ENCODE measurements around the gene ZNF512B. TPM values are rescaled to one million over a fixed set of nuclear protein-coding genes. Genes with fewer than 3 reads are reported as not detected.

ZNF512B gene
- total and polyA plus RNA-seq, 2 experiments from 2014 or later: 6.1 to 28.8 TPM

DNA sequence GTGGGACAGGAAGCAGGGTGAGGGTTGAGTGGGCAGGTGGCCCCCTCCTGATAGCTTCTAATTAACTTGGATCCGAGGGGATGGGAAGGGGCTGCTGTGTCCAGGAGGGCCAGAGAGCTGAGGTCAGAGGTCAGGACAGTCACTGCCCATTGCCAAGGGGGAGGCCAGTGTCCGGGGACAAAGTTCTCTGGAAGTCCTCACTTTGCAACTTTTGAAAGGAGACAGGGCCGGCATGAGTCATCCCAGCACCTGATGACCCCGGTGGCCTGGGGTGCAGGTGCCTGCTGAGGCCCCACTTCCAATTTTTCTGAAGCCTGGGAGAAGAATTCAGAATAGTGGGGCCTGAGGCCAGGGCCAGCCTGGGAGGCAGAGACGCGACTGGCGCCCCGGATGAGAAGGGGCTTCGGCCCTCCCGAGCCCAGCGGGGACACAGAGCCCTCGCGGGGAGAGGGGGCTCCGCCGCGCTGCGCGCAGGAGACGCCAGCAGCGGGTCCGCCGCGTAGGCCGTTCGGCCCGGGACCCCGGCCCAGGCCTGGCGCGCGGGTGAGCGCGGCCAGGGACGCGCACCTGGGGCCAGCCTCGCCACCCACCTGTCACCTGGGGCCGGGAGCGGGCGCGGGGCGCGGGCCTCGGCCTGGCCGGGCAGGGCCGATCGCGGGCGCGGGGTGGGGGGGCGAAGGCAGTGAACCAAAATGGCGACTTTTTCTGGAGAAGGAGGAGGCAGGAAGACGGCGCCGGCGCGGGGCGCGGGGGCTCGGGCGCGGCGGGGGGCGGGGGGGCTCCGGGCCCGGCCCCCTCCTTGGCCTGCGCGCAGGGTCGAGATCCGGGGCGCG is 586 bp downstream of the ZNF512B start:
- Mint-ChIP-seq H3K27me3 (ENCODE audit: insufficient read depth, low read depth, poor library complexity) (peaks cover 19% of the 10 kb centered on the region), H3K36me3 (ENCODE audit: low read depth) (peaks cover 4% of the 10 kb centered on the region; the same call in 2 of the 3 replicates), H3K9me3 (no peaks in the 10 kb centered on the region; the same call in 2 of the 3 replicates), H3K27ac (no peak overlapping the region), H3K4me1 (peaks cover 17% of the 10 kb centered on the region), H3K4me3 (peak overlapping the region; percentile 84)
- Histone ChIP-seq H3K27ac (ENCODE audit: low read depth) (no peak overlapping the region), H3F3A (replicated peaks; ENCODE audit: low read depth) (peaks cover 7% of the 10 kb centered on the region; the same call in 1 of the 2 replicates), H3K27me3 (ENCODE audit: insufficient read depth) (peaks cover 7% of the 10 kb centered on the region; the same call in 1 of the 2 replicates), H3K9me2 (ENCODE audit: insufficient read depth) (no peaks in the 10 kb centered on the region), H4K20me1 (replicated peaks; ENCODE audit: insufficient read depth) (no peaks in the 10 kb centered on the region), H2AFZ (no peak overlapping the region), H3K4me3 (peak overlapping the region; percentile 78), H3K79me2 (replicated peaks; ENCODE audit: insufficient read depth) (peaks cover 9% of the 10 kb centered on the region), H3K36me3 (ENCODE audit: insufficient read depth) (no peaks in the 10 kb centered on the region), H3K4me2 (peak overlapping the region; percentile 90), H3K4me1 (ENCODE audit: insufficient read depth) (peaks cover 8% of the 10 kb centered on the region)
- 0 out of 2 replicates have a peak, but pooled peaks have one; percentile 23 for TF ChIP-seq POLR2AphosphoS5 (IDR thresholded peaks at IDR 0.05; ENCODE audit: low read depth)
- TF ChIP-seq, protein P1, sequence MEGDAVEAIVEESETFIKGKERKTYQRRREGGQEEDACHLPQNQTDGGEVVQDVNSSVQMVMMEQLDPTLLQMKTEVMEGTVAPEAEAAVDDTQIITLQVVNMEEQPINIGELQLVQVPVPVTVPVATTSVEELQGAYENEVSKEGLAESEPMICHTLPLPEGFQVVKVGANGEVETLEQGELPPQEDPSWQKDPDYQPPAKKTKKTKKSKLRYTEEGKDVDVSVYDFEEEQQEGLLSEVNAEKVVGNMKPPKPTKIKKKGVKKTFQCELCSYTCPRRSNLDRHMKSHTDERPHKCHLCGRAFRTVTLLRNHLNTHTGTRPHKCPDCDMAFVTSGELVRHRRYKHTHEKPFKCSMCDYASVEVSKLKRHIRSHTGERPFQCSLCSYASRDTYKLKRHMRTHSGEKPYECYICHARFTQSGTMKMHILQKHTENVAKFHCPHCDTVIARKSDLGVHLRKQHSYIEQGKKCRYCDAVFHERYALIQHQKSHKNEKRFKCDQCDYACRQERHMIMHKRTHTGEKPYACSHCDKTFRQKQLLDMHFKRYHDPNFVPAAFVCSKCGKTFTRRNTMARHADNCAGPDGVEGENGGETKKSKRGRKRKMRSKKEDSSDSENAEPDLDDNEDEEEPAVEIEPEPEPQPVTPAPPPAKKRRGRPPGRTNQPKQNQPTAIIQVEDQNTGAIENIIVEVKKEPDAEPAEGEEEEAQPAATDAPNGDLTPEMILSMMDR (conservative IDR thresholded peaks at IDR 0.05; ENCODE audit: low read depth in 2 of 2): no peak
- ATAC-seq (no peak; the same call in 2 of the 3 replicates), DNase-seq (ENCODE audit: low spot score) (peak; percentile 59)

DNA sequence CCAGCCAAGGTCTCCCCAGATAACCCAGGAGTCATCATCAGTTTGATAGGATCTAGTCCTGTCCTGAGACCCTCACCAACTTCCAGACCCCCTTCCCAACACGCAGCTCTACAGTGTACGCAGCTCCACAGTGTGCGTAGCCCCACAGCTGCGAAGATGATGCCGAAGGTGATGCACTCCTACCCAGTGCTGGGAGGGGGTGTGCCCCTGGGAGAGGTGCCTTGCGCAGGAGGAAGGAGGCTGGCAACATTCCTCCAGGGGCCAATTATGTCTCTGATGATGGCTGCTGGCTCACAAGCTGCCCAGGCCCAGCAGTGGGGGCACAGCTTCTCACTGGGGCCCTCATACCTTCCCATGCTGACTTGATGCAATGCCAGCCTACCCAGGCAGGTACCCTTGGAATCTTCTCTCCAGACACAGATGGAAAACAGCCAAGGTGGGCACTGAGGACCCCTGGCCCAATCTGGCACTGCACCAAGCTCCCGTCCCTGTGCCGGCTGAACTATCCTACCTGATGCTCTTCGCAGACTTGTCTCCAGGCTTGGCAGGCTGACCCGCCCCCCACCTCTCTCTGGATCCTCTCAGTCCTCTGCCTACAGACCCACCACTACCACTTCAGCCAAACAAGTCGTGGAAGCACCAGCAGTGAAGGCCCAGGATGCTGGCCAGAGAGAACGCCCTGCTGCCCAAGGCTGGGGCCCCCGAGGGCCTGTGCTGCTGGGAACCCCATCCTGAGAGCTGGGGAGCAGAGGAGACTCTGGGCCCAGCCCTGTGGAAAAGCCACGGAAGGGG is 1.4 kb downstream of the ZNF512B start:
- peaks cover 15% of the 10 kb centered on the region for H3K27me3 Mint-ChIP-seq (ENCODE audit: insufficient read depth, low read depth, poor library complexity)
- H3K4me3 Mint-ChIP-seq: peak overlapping the region; percentile 84
- Histone ChIP-seq H3F3A (replicated peaks; ENCODE audit: low read depth) (0 out of 2 replicates have a peak, but pooled peaks cover 6% of the 10 kb centered on the region), H3K79me2 (replicated peaks; ENCODE audit: insufficient read depth) (peaks cover 9% of the 10 kb centered on the region), H3K4me2 (peak overlapping the region; percentile 90), H2AFZ (no peak overlapping the region), H3K9me2 (ENCODE audit: insufficient read depth) (no peaks in the 10 kb centered on the region), H3K27ac (ENCODE audit: low read depth) (no peak overlapping the region), H3K27me3 (ENCODE audit: insufficient read depth) (peaks cover 7% of the 10 kb centered on the region; the same call in 1 of the 2 replicates), H3K4me1 (ENCODE audit: insufficient read depth) (peaks cover 8% of the 10 kb centered on the region), H3K4me3 (peak overlapping the region; percentile 78), H3K36me3 (ENCODE audit: insufficient read depth) (no peaks in the 10 kb centered on the region), H4K20me1 (replicated peaks; ENCODE audit: insufficient read depth) (no peaks in the 10 kb centered on the region)
- DNase-seq (ENCODE audit: low spot score) (no peak), ATAC-seq (no peak)
- no peaks in the 10 kb centered on the region; the same call in 2 of the 3 replicates for H3K9me3 Mint-ChIP-seq
- no peak overlapping the region for H3K27ac Mint-ChIP-seq
- H3K4me1 Mint-ChIP-seq: peaks cover 11% of the 10 kb centered on the region
- H3K36me3 Mint-ChIP-seq (ENCODE audit: low read depth): peaks cover 6% of the 10 kb centered on the region; the same call in 2 of the 3 replicates
- no peak for TF ChIP-seq ZNF331 (CRISPR knock-in tag; IDR thresholded peaks at IDR 0.05; ENCODE audit: low read depth)
- TF ChIP-seq EZH2phosphoT487 (IDR thresholded peaks at IDR 0.05; ENCODE audit: unreplicated experiment): no peak
- no peak for TF ChIP-seq JUNB (IDR thresholded peaks at IDR 0.05; ENCODE audit: unreplicated experiment)
- TF ChIP-seq, protein P2, sequence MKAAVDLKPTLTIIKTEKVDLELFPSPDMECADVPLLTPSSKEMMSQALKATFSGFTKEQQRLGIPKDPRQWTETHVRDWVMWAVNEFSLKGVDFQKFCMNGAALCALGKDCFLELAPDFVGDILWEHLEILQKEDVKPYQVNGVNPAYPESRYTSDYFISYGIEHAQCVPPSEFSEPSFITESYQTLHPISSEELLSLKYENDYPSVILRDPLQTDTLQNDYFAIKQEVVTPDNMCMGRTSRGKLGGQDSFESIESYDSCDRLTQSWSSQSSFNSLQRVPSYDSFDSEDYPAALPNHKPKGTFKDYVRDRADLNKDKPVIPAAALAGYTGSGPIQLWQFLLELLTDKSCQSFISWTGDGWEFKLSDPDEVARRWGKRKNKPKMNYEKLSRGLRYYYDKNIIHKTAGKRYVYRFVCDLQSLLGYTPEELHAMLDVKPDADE (IDR thresholded peaks at IDR 0.05): no peak
- TF ChIP-seq EZH2 (IDR thresholded peaks at IDR 0.05; ENCODE audit: low read depth, unreplicated experiment): no peak
- TF ChIP-seq ZNF114 (CRISPR knock-in tag; IDR thresholded peaks at IDR 0.05): no peak
- TF ChIP-seq, protein P3, sequence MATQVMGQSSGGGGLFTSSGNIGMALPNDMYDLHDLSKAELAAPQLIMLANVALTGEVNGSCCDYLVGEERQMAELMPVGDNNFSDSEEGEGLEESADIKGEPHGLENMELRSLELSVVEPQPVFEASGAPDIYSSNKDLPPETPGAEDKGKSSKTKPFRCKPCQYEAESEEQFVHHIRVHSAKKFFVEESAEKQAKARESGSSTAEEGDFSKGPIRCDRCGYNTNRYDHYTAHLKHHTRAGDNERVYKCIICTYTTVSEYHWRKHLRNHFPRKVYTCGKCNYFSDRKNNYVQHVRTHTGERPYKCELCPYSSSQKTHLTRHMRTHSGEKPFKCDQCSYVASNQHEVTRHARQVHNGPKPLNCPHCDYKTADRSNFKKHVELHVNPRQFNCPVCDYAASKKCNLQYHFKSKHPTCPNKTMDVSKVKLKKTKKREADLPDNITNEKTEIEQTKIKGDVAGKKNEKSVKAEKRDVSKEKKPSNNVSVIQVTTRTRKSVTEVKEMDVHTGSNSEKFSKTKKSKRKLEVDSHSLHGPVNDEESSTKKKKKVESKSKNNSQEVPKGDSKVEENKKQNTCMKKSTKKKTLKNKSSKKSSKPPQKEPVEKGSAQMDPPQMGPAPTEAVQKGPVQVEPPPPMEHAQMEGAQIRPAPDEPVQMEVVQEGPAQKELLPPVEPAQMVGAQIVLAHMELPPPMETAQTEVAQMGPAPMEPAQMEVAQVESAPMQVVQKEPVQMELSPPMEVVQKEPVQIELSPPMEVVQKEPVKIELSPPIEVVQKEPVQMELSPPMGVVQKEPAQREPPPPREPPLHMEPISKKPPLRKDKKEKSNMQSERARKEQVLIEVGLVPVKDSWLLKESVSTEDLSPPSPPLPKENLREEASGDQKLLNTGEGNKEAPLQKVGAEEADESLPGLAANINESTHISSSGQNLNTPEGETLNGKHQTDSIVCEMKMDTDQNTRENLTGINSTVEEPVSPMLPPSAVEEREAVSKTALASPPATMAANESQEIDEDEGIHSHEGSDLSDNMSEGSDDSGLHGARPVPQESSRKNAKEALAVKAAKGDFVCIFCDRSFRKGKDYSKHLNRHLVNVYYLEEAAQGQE (IDR thresholded peaks at IDR 0.05; ENCODE audit: unreplicated experiment): no peak
- TF ChIP-seq, protein P1 (conservative IDR thresholded peaks at IDR 0.05; ENCODE audit: low read depth in 2 of 2): no peak
